ENCODE results near the gene AKAP3.

The AKAP3 gene

DNA sequence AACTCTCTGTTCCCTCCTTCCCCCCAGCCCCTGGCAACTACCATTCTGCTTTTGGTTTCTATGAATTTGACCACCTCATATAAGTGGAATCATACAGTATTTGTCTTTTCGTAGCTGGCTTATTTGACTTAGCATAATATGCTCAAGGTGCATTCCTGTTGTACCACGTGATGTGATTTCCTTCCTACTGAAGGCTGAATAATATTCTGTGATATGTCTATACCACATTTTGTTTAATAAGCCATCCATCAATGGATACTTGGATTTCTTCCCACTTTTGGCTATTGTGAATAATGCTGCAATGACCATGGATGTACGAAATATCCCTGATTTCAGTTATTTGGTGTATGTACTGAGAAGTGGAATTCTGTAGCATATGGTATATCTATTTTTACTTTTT, 16.4 kb upstream of the AKAP3 start:
- Mint-ChIP-seq H3K27ac (no peak overlapping the region), H3K4me3 (no peak overlapping the region), H3K9me3 (peaks cover 5% of the 10 kb centered on the region), H3K4me1 (no peaks in the 10 kb centered on the region), H3K36me3 (ENCODE audit: low read depth) (peaks cover 66% of the 10 kb centered on the region), H3K27me3 (ENCODE audit: low read depth) (no peaks in the 10 kb centered on the region)
- TF ChIP-seq, protein P1, sequence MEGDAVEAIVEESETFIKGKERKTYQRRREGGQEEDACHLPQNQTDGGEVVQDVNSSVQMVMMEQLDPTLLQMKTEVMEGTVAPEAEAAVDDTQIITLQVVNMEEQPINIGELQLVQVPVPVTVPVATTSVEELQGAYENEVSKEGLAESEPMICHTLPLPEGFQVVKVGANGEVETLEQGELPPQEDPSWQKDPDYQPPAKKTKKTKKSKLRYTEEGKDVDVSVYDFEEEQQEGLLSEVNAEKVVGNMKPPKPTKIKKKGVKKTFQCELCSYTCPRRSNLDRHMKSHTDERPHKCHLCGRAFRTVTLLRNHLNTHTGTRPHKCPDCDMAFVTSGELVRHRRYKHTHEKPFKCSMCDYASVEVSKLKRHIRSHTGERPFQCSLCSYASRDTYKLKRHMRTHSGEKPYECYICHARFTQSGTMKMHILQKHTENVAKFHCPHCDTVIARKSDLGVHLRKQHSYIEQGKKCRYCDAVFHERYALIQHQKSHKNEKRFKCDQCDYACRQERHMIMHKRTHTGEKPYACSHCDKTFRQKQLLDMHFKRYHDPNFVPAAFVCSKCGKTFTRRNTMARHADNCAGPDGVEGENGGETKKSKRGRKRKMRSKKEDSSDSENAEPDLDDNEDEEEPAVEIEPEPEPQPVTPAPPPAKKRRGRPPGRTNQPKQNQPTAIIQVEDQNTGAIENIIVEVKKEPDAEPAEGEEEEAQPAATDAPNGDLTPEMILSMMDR (IDR thresholded peaks at IDR 0.05; ENCODE audit: unreplicated experiment in 3 of 3), result no peak

DNA sequence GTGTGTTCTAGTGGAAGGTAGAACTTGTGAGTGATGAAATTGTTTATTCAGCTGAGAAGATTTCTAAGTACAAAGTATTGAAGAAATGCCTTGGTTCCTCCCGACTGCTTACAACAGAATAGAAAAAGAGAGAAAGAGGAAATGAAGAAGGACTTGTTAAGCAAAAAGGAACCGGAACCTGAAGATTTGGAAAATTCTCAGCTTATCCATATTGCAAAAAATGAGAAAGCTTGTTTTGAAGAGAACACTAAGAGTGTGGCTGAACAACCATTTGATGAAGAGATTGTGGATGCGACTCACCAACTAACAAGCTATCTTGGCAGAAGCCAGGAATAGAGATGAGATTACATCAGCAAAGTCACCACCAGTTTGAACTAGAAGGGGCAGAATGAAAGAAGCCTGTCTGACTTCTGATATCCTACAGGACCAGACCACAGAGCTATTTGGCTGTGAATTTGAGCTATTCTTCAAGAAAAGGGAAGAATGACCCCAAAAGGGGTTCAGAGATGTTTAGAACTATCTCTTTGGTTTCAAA, 15.2 kb upstream of the AKAP3 start:
- no peaks in the 10 kb centered on the region for H3K4me1 Mint-ChIP-seq
- no peak overlapping the region for H3K27ac Mint-ChIP-seq
- peaks cover 5% of the 10 kb centered on the region for H3K9me3 Mint-ChIP-seq

DNA sequence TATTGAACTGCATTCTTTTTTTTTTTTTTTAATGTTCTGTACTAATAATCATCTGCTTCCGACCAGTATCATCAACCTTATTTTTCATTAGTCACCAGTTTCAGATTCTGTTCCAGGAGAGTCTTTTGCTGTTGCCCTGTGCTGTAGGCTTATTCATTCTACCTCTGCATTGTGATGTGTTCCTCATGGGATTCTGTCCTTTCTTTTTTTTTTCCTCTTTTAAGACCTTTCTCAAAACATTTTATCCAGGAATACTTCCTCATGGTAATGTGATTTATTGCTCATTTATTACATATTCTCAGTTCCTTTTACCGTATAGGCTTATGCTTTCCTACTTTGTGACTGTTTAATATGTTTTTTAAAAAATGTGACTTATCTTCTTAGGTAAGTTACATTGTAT, 4.8 kb upstream of the AKAP3 start:
- peaks cover 33% of the 10 kb centered on the region for H3K4me1 Mint-ChIP-seq
- H3K36me3 Mint-ChIP-seq (ENCODE audit: low read depth), result peaks cover 18% of the 10 kb centered on the region
- H3K27me3 Mint-ChIP-seq (ENCODE audit: low read depth), result no peaks in the 10 kb centered on the region
- H3K4me3 Mint-ChIP-seq, result no peak overlapping the region
- TF ChIP-seq, protein P1 (IDR thresholded peaks at IDR 0.05; ENCODE audit: unreplicated experiment in 3 of 3), result no peak
- no peaks in the 10 kb centered on the region for H3K9me3 Mint-ChIP-seq
- H3K27ac Mint-ChIP-seq, result no peak overlapping the region

More for the DNA sequence above, 15.2 kb upstream of the AKAP3 start:
- Mint-ChIP-seq H3K4me3 (no peak overlapping the region), H3K27me3 (ENCODE audit: low read depth) (no peaks in the 10 kb centered on the region), H3K36me3 (ENCODE audit: low read depth) (peaks cover 54% of the 10 kb centered on the region)
- TF ChIP-seq, protein P1 (IDR thresholded peaks at IDR 0.05; ENCODE audit: unreplicated experiment in 3 of 3), result no peak

DNA sequence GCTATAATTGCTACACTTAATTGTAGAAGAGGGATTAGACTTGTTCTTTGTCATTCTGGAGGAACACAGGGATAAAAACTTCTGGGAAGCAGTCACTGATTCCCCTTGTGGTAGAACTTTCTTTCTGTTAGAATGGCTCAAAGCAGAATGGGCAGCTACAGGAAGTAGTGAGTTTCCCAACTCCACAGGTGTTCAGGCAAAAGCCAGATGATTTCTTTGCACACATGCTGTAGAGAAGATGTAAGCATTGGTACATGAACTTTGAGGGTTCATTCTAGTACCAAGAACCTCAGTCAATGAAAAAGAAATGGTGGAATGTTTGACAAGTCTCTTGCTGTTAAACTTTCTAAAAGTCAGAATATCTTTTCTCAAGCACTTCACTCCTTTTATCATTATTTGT, 4.4 kb upstream of the AKAP3 start:
- Mint-ChIP-seq H3K36me3 (ENCODE audit: low read depth) (peaks cover 18% of the 10 kb centered on the region), H3K4me1 (peaks cover 35% of the 10 kb centered on the region), H3K4me3 (no peak overlapping the region), H3K27me3 (ENCODE audit: low read depth) (no peaks in the 10 kb centered on the region), H3K9me3 (no peaks in the 10 kb centered on the region), H3K27ac (no peak overlapping the region)
- TF ChIP-seq, protein P1 (IDR thresholded peaks at IDR 0.05; ENCODE audit: unreplicated experiment in 3 of 3), result no peak

DNA sequence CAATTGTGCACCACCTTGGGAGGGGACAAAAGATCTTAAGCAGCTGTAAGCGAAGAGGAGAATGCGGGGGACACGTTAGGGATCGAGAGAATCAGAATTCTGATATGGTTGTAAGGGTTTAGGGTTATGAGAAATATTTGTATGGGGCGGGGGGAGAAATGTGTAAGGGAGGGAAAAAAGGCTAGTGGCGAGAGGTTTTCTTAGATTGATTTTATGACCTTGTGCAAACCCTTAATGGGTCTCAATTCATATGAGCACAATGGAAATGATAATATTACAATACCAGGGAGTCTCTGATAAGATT, 459 bp upstream of the AKAP3 start:
- Mint-ChIP-seq H3K4me3 (peak overlapping the region; percentile 95 to 98 (median 97)), H3K4me1 (peaks cover 39% of the 10 kb centered on the region), H3K27ac (peak overlapping the region; percentile 97 to 99 (median 99)), H3K36me3 (ENCODE audit: low read depth) (no peaks in the 10 kb centered on the region), H3K9me3 (no peaks in the 10 kb centered on the region), H3K27me3 (ENCODE audit: low read depth) (no peaks in the 10 kb centered on the region)
- TF ChIP-seq, protein P1 (IDR thresholded peaks at IDR 0.05; ENCODE audit: unreplicated experiment in 3 of 3), result no peak

DNA sequence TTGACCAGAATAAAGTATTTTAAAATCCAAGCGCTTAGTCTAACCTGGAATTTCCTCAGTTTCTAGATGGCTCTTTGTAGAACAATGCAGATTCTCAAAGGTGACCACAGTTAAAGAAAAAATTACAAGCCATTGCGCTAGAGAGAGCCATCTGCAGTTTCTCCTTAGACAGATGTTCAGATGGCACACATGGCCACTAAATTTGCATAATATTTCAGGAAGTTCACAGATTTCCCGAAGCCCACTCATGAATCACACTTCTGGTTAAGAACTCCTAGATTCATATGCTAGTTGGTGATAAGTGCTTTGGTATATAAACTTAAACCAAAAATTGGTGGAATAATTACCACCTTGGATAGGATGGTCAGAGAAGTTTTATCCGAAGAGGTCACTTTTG, 749 bp downstream of the AKAP3 start:
- Mint-ChIP-seq H3K27me3 (ENCODE audit: low read depth) (no peaks in the 10 kb centered on the region), H3K4me1 (peaks cover 39% of the 10 kb centered on the region), H3K9me3 (no peaks in the 10 kb centered on the region), H3K4me3 (peak overlapping the region; percentile 95 to 98 (median 97)), H3K36me3 (ENCODE audit: low read depth) (no peaks in the 10 kb centered on the region), H3K27ac (peak overlapping the region; percentile 97 to 99 (median 99))
- TF ChIP-seq, protein P1 (IDR thresholded peaks at IDR 0.05; ENCODE audit: unreplicated experiment in 3 of 3), result no peak
